ENCODE data around the gene SNAI3.
"Not testable (repeated sequence)": the region's sequence is repeated elsewhere in the genome, so short reads cannot be mapped to it uniquely, and the experiment has no call there.

SNAI3 gene

DNA sequence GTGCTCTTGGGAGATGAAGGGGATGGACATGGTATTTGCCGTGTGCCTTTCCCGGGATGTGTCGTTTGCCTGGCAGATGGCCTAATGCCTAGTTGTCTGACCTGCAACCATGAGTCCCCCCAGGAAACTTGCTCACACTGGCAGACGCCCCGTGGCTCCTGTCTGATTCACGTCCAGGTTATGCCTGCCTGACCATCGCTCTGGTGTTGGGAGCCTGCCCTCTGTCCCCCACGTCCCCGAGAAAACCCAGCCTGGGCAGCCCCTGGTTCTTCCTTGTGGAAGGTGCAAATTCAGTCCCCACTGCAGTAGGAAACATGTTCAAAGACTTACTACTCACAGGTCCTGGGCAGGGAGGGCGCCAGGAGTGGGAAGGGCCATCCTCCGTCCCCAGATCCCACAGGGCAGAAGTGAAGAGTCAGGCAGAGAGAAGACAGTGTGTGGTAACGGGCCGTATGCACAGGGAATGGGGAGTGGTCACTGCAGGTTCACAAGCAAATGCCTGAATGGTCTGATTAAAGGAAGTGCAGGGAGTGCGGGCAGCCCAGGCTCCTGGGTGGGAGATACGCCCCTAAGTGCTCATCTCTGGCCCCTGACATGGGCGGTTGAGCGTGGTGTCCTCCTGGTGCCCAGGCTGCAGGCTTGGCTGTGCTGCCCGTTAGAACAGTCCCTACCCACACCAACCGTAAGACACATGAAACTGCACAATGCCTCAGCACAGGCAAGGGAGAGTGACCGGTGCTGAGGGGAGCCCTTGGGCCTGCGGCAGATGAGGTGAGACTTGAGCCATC is 4.2 kb upstream of the SNAI3 start:
- no peak for DNase-seq

DNA sequence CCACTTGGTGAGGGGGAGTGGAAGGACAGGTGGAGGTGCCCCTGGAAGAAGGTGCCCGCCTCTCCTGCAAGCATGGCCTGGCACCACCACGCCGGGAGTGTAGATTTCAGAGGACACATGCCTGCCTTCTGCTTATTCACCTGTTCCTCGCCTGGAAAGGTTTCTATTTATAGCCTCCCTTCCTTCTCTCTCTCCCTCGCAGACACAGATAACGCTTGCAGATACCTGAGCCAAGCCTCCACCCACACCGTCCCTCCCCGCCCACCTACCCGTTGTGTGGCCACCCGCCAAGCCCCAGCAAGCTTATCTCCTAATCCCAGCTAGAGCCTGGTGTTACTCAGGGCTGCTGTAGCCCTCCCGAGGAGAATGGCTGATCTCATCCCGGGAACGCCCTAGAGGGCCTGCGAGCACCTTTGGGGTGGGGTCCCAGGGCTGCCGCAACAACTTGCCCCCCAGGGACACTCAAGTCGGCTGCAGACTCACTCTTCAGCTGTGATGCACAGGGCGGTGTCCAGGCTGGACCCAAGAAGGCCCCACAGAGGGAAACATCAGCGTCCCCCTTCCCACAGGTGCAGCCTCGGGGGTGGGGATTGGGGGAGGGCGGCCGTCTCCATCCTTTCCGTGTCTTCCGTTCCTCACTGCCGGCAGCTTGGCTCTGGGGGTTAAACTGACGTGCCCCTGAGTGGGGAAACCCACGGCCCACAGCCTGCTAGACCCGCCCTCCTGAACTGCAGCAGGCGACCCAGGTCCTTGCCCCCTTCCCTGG is 1.9 kb upstream of the SNAI3 start:
- DNase-seq: no peak

DNA sequence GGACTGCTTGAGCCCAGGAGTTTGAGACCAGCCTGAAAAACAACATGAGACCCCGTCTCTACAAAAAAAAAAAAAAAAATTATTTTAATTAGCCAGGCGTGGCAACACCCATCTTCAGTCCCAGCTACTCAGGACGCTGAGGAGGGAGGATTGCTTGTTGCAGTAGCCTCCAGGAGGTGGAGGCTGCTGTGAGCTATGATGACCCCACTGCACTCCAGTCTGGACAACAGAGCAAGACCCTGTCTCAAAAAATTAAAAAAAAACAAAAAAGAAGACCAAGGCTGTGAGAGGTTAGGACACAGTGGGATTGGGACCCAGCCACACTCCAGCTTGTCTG is 1.3 kb upstream of the SNAI3 start:
- no peak for DNase-seq

DNA sequence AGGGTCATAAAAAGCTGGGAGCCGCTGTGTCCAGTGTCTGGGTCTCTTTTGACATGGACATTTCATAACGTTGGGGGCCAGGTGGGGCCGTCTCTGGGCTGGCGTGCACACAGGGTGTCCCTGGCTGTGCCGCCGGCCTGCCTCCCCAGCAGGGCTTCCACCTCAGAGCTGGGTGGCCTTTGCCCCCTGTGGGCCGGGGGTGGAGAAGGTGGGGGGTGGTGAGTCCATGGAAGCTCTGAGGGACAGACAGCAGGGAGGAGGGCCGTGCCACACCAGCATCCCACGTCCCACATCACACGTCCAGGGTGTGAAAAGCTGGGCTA is 908 bp upstream of the SNAI3 start:
- no peak for DNase-seq

DNA sequence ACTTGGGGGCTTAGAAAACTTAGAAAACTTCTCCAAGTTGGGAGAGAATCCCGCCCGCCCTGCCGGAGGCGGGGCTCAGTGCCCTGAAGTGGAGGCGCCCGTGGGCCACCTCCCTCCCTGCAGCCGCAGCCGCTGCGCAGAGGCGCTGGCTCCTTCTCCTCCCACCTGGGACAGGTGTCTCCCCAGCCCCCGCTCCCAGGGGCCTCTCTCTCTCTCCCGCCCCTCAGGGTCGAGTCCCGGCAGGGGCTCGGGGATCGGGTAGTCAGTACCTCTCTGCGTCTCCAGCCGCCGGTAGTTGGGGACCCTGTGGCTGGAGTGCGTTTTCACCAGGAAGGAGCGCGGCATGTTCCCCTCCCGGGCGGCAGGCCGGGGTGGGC is 257 bp downstream of the SNAI3 start:
- no peak for DNase-seq

DNA sequence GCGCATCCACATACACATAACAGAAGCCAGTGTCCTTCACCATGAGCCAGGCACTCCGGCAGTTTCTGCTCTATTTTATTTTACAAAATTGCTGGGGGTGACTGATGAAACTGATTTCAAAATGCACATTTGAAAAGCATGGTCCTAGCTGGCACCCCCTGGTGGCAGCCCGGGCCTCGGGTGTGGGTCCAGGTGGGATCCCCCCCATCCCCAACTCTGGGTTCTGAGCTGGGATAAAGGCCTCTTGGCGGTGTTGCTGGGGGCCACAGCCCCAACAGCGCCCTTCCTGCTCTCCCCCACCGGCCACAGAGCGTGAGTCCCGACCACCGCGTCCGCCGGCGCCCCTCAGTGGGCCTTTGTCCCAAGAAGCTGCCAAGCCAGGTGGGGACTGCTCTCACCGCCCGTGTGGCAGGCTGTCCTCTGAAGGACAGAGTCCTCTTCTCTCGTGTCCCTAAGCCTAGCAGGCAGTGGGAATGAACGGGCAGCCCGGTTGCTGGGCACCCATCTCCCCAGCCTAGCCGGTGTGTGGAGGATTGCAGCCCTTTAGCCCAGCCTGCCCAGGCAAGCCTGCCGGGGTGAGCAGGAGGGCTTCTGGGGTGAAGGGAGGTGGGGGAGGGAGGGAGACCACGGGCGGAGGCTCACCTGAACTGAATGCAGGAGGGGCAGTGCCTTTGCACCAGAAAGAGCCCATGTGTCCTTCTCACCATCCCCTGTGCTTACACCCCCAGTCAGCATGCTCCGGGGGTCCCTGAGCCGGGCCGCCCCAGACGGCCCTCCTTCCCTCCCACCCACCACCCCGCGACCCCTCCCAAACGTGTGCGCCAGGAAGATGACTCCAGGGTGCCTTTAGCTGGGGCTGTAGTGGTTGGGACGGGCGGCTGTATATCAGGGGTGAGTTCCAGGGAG is 898 bp downstream of the SNAI3 start:
- no peak for DNase-seq

DNA sequence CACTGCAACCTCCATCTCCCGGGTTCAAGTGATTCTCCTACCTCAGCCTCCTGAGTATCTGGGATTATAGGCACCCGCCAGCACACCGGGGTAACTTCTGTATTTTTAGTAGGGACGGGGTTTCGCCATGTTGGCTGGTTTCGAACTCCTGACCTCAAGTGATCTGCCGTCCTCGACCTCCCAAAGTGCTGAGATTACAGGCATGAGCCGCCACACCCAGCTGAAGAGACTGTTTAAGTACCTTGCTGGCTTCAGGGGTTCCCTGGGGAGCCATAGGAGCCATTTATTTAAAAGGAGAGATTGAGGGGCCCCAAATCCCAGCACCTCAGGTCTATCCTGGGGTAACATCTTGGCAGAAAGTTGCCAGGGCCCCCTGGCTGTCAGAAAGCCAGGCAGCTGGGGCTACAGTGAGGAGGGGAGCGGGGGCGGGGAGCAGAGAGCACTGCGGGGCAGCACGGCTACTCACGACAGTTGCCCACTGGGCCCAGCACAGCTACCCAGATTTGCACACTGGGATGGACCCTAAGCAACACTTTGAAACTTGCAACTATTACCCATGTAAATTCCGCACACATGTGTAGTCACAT is 1.6 kb downstream of the SNAI3 start:
- DNase-seq: no peak

DNA sequence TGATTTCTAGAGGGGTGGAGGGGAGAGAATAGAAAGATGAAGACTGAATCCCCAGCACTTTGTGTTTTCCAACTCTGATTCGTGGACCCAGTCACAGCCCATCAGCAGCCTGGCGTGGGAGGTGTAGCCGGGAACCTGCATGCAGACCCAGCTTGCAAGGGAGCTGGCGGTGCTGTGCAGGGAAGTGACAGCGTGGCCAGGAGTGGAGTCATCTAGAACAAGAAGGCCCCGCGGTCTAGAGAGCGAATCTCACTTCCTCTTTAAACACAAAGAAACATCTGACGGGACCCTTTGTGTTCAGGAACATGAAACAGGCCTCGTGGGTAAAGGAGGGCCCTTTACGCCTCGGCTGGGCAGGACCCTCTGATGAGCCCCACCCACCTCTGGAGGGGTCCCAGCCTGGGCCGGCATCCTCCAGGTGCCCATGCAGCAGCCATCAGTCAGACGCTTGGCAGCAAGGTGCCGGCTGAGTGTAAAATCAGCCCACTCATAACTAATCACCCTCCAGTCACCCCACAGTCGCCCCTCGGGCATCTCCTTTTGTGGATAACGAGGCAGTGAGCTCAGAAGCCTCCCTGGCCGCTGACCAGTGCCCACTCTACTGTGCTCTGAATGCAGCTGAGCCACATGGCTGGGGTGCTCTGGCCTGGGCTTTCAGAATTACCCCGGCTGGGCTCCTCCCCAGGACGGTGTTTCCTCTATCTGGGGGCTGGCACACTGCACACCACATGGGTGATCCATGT is 4.4 kb downstream of the SNAI3 start:
- no peak for DNase-seq

DNA sequence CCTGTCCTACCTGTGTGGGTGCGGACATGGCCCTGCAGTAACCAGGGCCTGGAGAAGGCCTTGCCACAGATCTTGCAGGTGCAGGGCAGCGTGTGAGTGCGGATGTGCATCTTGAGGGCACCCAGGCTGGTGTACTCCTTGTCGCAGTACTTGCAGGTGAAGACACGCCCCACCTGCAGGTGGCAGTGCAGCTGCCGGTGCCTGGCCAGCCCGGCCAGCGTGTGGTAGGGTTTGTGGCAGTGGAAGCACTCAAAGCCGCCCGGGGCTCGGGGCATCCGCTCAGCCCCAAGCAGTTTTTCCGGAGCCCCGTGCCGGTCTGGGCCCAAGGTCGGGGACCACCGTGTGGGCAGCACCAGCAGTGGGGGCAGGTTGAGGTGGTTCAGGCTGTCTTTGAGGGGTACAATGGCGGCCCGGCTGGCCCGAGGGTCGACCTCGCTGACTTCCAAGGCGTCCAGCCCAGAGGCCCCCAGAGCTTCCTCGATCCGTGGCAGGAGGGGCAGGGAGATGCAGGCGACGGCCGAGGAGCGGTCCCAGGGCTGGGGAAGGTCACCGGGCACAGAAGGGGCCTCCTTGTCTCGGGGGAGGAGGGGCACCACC is 5.1 kb downstream of the SNAI3 start:
- peak; percentile 78 for DNase-seq

DNA sequence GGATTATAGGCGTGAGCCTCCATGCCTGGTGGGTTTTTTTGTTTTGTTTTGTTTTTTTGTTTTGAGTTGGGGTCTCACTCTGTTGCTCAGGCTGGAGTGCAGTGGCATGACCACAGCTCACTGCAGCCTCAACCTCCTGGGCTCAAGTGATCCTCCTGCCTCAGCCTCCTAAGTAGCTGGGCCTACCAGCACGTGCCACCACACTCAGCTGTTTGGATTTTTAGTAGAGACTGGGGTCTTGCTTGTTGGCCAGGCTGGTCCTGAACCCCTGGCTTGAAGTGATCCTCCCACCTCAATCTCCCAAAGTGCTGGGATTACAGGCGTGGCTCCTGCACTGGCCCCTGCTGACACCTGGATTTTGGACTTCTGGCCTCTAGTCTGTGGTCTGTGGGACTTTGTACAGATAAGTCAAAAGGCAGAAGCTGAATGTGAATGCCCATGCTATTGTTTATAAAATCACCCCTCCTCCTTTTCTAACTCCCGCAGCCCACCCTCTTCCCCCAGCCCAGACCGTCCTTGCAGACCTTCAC is 5.7 kb downstream of the SNAI3 start:
- no peak for DNase-seq

DNA sequence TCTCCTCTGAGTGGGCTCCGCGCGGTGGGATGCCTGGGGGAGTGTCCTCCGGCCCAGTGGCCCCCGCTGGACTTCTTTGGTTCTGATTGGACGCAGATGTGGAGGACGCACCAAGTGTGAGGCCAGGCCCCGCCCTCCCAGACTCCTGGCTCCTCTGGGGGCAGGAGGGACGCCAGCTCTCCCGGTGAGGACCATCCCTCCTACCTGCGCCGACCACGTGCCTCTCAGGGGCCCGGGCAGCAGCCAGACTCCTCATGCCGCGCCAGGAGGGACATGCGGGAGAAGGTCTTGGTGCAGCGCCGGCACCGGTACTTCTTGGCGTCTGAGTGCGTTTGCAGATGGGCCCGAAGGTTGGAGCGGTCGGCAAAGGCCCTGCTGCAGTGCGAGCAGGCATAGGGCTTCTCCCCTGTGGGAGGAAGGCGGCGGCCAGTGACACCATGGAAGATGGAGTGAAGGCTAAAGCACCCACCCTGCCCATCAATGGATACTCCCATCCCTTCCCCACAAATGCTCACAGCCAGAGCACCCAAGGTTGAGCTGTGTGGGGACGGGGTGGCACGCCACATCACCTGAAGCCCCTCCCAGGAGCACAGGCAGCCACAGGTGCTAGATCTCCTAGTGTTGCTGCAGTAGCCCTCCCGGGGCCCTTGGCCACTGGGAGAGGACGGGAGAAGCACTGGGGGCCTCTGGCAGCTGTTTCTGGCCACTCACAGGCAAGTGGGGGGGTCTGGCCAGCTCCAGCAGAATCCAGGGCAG is 7.9 kb downstream of the SNAI3 start:
- DNase-seq: no peak

DNA sequence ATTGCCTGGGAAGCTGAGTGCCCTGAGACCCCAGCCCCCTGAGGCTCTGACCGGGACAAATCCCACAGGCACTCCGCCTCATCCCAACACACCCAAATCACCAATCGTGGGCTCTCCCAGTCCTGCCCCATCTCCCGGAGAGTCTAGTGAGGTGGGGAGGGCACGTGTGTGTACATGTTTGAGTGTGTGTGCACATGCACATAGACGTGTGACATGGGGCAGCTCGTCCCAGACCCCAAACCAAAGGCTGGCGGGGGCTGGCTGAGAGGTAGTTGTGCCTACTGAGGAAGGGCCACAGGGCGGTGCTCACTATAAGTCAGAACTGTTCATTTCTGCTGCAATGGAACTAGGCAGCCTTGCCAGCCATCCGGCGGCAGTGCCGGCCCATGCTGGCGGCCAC is 8.6 kb downstream of the SNAI3 start:
- no peak for DNase-seq

DNA sequence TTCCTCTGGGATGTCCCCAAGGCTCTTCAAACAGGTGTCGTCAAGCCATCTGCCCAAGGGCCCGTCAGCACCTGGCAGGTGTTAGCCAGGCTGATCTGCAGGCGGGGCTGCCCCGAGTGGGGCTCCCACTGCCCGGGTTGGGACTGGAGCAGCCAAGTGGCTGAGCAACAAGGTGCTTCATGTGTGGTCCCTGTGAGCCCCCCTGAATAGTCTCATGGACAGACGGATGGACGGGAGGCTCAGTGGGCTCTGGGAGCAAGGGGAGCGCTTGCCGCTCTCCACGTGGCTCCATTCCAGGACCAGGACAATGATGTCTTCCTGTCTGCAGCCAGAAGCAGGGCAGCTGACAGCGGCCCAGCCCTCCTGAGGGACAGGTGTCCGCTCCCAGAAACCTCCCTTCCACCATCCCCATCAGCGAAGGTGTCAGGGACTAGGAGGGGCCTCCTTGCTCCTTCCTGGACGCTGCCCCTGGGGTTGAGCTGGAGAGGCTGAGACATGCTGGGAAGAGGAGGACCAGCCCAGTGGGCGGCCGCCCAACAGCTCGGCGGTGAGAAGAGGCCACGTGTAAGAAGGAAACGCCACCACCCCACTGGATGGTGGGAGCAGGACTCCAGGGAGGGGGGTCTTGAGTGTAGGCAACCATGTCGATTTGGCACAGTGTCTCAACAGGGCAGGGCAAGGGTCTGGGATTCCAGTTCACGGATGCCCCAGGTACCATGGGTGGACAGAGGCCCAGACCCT is 9.6 kb downstream of the SNAI3 start:
- DNase-seq: no peak

DNA sequence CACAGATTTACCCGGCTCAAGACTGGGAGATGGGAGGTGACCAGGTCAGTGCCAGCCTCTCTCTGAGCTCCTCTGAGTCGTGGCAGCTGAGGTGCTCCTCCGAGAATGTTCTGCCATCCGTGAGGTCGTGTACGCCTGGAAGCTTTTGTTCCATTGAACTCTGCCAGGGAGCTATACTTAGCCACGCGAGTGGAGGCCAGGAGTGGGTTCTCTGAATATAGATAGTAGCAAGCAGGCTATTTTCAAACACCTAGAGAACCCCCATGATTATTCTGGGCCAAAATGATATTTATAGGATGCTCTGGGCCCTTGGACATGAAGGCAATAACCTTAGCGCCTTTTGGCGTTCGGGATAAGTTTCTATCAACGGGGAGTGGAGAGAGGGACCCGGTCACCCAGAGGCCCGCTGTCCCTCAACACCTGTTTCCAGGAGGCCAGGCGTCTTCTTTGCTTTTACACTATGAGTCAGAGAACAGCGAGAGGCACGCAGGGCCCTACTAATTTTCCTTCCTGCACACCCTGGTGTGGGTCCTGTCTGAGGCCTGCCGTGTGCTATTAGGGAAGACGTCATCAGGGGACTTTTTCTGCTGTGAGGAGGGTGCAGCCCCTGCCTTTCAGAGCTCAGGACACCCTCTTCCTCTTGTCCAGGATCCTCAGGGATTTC is 12.5 kb downstream of the SNAI3 start:
- DNase-seq: no peak

DNA sequence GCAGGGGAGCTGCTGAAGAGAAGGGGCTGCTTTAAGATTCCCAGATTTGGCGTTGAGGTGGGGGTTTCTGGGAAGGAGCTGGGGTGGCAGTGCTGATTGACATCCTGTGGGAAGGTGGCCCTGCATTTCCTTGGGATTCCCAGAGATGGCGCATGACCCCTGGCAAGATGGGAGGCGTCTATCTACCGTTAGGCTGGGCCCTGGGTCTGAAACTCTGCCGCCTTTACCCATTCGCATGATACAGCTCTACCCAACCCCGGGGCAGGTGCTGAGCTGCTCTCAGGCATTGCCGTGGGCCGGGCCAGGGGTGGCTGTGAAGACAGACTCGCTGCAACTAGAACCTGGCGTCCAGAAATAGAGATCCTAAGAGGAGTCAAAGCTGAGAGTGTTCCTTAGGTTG is 13.5 kb downstream of the SNAI3 start:
- DNase-seq: no peak

DNA sequence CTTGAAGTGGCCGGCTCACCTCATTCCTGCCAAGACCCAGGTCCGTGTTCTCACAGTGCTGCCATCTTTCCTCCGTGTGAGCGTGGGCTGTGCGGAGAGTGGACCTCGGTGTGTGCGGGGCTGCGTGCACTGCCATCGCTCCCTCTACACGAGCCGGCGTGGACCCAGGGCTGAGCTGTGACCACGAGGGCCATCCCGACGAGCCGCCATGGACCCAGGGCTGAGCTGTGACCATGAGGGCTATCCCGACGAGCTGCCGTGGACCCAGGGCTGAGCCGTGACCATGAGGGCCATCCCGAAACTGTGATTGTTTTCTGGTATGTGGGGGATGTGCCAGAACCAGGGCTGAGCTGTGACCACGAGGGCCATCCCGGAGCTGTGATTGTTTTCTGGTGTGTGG is 14.5 kb downstream of the SNAI3 start:
- DNase-seq: no peak

DNA sequence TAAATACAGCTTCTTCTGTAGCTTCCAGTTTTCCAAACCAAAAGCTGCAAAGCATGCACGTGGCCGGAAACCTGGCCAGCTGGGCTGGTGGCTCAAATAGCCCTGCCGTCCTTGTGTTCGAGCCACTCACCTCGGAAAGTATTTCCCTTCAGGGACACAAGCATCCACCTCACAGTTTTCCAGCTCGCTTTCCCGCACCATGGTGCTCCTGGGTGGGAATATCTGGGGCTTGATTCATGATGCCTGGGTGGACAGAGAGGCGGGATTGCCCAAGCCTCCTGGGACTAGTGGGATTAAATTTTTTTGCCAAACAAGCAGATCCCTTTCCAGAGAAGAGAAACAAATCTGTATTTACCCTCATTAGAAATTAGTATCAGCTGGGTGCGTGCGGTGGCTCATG is 16.3 kb downstream of the SNAI3 start:
- no peak for DNase-seq

DNA sequence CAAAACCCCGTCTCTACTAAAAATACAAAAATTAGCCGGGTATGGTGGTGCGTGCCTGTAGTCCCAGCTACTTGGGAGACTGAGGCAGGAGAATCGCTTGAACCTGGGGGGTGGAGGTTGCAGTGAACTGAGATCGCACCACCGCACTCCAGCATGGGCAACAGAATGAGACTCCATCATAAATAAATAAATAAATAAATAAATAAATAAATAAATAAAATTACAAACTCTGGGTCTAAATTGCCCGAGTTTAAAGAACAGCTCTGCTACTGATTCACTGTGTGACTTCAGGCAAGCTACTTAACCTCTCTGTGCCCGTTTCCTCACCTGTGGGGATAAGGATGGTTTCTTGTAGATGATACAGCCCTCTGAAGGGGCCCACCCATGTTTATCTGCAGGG is 16.8 kb downstream of the SNAI3 start:
- DNase-seq: not testable (repeated sequence)

DNA sequence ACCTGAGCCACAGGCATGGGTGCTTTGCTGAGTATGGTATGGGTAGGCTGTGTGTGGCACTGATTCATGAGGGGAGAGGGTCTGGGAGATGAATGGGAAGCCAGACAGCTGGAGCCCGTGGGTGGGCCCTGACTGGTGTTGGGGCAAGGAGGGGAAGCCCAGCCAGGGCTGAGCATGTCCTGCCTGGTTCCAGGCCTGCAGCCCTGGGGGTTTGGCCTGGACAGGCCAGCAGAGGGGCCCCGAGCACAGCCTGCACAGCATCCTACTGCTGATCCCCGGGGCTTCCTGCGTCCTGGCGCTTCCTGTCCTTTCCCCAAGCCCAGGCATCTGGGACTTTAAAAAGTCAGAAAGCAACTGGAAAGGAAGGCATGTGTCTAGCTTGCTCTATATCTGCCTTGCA is 18.8 kb downstream of the SNAI3 start:
- DNase-seq: no peak

DNA sequence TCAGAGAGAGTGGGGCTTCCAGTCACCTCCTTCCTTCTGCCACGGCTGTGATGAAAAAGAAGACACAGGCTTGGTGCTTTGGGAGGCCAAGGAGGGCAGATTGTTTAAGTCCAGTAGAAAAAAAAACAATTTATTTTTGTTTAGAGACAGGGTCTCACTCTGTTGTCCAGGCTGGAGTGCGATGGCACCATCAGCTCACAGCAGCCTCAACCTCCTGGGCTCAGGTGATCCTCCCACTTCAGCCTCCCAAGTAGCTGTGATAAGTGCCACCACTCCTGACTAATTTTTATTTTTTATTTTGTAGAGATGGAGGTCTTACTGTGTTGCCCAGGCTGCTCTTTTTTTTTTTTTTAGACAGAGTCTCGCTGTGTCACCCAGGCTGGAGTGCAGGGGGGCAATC is 20.7 kb downstream of the SNAI3 start:
- DNase-seq: no peak
